GM18507 (cell line): ENCODE results near the gene STT3A.

Experiments used
- DNase-seq: peaks from one replicate; pipeline ENCODE4 v3.0.0; 2011; ENCODE audit warnings: low read depth; ENCODE audit not compliant: insufficient read length; ENCODE audit errors: extremely low spot score
- FAIRE-seq: peaks from 2 replicates; lab custom pipeline; 2011; peaks lifted over from hg19 to GRCh38; lab: Jason Lieb, UNC

The STT3A gene

DNA sequence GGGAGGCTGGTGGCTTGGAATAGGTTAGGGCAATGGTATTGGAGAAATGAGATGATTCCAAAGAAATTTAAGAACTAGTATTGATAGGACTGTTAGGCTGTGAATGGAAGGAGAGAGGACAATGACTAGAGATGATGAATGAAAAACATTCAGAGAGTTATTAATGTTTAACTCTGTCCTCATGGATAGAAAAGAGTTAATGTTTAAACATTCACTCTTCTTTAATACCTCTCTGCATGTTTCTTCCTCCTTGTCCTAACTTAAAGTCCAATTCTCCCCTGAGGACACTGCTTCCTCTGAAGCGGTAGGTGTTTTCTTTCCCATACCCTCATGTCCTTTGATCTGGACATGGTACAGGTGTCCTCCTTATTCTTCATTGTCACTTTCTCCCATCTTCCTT lies 45.7 kb downstream of the STT3A start:
- no peak for FAIRE-seq
- DNase-seq: no peak

GRCh38 chr11:125645871-125646270 lies 53.2 kb downstream of the STT3A start:
- no peak for DNase-seq
- no peak for FAIRE-seq

- FAIRE-seq: no peak
- no peak for DNase-seq
Measured at GRCh38 chr11:125649465-125650166, 57.0 kb downstream of the STT3A start.

DNA sequence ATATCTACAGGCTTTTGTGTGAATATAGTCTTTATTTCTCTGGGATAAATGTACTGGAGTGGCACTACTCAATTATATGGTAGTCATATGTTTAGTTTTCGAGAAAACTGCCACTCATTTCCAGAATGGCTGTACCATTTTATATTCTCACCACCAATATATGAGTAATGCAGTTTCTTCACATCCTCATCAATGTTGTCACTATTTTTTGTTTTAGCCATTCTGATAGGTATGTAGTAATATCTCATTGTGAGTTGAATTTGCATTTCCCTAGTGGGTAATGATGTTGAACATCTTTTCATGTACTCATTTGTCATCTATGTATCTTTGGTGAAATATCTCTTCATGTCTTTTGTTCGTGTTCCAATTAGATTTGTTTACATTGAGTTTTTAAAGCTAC lies 70.0 kb downstream of the STT3A start:
- DNase-seq: no peak
- no peak for FAIRE-seq

DNA sequence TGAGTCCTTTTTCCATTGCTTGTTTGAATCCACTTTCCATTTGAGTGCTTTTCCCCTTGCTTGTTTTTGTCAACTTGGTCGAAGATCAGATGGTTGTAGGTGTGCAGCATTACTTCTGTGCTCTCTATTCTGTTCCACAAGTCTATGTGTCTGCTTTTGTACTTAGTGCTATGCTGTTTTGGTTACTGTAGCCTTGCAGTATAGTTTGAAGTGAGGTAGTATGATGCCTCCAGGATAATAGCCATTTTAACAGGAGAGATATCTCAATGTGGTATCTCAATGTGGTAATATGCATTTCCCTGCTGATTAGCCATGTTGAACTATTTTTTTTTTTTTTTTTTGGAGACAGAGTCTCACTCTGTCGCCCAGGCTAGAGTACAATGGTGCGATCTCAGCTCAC lies 71.3 kb downstream of the STT3A start:
- no peak for FAIRE-seq
- no peak for DNase-seq

DNA sequence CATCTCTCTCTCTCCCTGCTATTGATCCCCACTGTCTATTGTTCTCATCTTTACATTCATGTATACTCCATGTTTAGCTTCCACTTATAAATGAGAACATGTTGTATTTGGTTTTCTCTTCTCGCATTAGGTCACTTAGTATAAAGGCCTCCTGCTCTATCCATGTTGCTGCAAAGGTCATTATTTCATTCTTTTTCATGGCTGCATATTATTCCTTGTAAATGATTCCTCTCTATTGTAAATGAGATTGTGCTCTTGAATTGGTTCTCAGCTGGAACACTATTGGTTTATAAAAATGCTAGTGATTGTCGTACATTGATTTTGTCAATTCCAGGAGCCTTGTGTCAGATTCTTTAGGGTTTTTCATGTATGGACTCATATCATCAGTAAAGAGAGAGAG lies 74.5 kb downstream of the STT3A start:
- DNase-seq (no peak), FAIRE-seq (no peak)

GRCh38 chr11:125670172-125670571 lies 77.5 kb downstream of the STT3A start:
- no peak for FAIRE-seq
- DNase-seq: no peak

DNA sequence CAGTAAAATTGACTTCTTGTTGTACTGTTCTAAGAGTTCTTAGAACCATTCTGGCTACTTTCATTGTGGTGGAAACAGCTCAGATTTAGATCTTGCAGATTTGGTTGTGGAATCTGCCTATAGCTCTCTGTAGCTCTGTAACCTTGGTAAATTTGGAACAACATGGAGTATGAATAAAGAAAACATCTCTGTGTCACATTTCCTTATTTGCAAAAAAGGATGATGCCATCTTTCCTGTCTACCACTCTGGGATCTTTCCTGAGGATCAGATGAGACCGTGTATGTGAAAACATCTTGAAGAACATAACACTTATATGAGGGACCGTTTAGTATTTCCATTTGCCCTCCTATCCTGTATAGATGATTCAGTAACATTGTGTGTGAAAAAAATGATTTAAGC lies 78.9 kb downstream of the STT3A start:
- DNase-seq: no peak
- no peak for FAIRE-seq
